CD4-positive, alpha-beta memory T cell (primary cell): Measurements from ENCODE around the gene SPANXD. TPM values are rescaled to one million over a fixed set of nuclear protein-coding genes. Genes with fewer than 3 reads are reported as not detected.
"Not testable (repeated sequence)": the region's sequence is repeated elsewhere in the genome, so short reads cannot be mapped to it uniquely, and the experiment has no call there.

Source experiments
- CTCF ChIA-PET: fragments of 350-600 bp; sonication (Branson Sonifier 250); formaldehyde crosslinking; loops from one replicate; lab custom pipeline; 2021; ENCODE audit warnings: inconsistent platforms; ENCODE audit not compliant: partially characterized antibody; lab: Charles Lee
- POLR2A ChIA-PET: fragments of 350-600 bp; sonication (Branson Sonifier 250); formaldehyde crosslinking; loops from one replicate; lab custom pipeline; 2021; ENCODE audit not compliant: partially characterized antibody; lab: Charles Lee
- DNase-seq, 5 donors: peaks; one replicate each; pipeline versions ENCODE4 v3.0.0 to v3.0.0-alpha.2; 2020 to 2022; ENCODE audit warnings: mixed read lengths in 1 of 5
- H3K27ac ChIP-seq: one replicate; pipeline ENCODE4 v1.7.0; 2013; ENCODE audit warnings: low read depth, low read length
- H3K27me3 ChIP-seq: 2 replicates; pipeline ENCODE4 v1.7.0; 2013; ENCODE audit warnings: mild to moderate bottlenecking, low read length, moderate library complexity; ENCODE audit not compliant: insufficient read depth
- H3K36me3 ChIP-seq: 2 replicates; pipeline ENCODE4 v1.7.0; 2013; ENCODE audit warnings: mild to moderate bottlenecking, low read length, moderate library complexity; ENCODE audit not compliant: insufficient read depth
- H3K4me1 ChIP-seq: 2 replicates; pipeline ENCODE4 v1.7.0; 2013; ENCODE audit warnings: mild to moderate bottlenecking, low read length, moderate library complexity; ENCODE audit not compliant: insufficient read depth
- H3K4me3 ChIP-seq, 2 donors: one replicate each; pipeline ENCODE4 v1.7.0; 2013; ENCODE audit warnings: low read length in 2 of 2, mild to moderate bottlenecking in 1 of 2
- H3K9me3 ChIP-seq, 2 donors: one replicate each; pipeline ENCODE4 v1.7.0; 2013; ENCODE audit warnings: low read length in 2 of 2, control low read depth in 1 of 2; ENCODE audit not compliant: control insufficient read depth in 1 of 2
- H3K27ac Mint-ChIP-seq, 7 donors: one replicate each; pipeline ENCODE4 v1.8.0; 2020 to 2021; ENCODE audit warnings: mixed read lengths in 7 of 7, mild to moderate bottlenecking in 6 of 7, inconsistent platforms in 3 of 7, moderate library complexity in 3 of 7
- H3K27me3 Mint-ChIP-seq, 2 donors: one replicate each; pipeline ENCODE4 v1.8.0; 2020 to 2021; ENCODE audit warnings: mixed read lengths in 2 of 2
- H3K36me3 Mint-ChIP-seq, 2 donors: one replicate each; pipeline ENCODE4 v1.8.0; 2020 to 2021; ENCODE audit warnings: mixed read lengths in 2 of 2, inconsistent platforms in 1 of 2, mild to moderate bottlenecking in 1 of 2
- H3K4me1 Mint-ChIP-seq, 4 donors: one replicate each; pipeline ENCODE4 v1.8.0; 2020 to 2021; ENCODE audit warnings: mixed read lengths in 4 of 4, mild to moderate bottlenecking in 1 of 4
- H3K4me3 Mint-ChIP-seq, 8 donors: one replicate each; pipeline ENCODE4 v1.8.0; 2020 to 2021; ENCODE audit warnings: mixed read lengths in 8 of 8, mild to moderate bottlenecking in 7 of 8, moderate library complexity in 6 of 8, inconsistent platforms in 3 of 8
- H3K9me3 Mint-ChIP-seq, 8 donors: one replicate each; pipeline ENCODE4 v1.8.0; 2020 to 2021; ENCODE audit warnings: mixed read lengths in 8 of 8, mild to moderate bottlenecking in 5 of 8, inconsistent platforms in 3 of 8, moderate library complexity in 1 of 8
- intact Hi-C: fragments of 100-400 bp; cut with micrococcal nuclease; formaldehyde crosslinking; loops from one replicate; pipeline ENCODE4 v1.15.1; 2023
- polyA plus RNA-seq, 2 donors: library from polyadenylated mRNA; unstranded; fragments of 300-500 nt; fragmentation: Illumina TruSeq; gene quantifications; one replicate each; pipeline ENCODE4 v1.2.3, GENCODE V29; 2021
- total RNA-seq, 2 experiments: library from RNA; stranded (reverse); gene quantifications; one replicate each; pipeline ENCODE4 v1.2.3, GENCODE V29; 2021

Gene SPANXD, protein sequence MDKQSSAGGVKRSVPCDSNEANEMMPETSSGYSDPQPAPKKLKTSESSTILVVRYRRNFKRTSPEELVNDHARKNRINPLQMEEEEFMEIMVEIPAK
- total RNA-seq (not detected), polyA plus RNA-seq (not detected)

DNA sequence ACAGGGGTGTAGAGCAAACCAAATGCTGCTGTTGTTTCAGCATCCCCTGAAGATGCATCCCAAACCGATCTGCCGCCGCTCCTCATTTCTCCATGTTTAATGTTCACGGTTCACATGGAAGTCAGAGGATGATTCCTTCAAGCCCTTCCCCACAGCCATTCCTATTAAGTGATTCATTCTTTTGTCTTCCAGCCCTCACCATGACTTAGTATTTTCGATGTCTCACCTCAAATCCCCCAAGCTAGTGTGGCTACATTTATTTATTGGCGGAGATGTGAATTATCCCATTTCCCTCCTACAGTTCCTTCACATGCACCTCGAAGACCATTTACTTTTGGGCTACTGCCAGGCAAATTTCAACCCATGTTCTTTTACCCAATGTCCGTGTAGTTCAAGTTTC is at the start of gene SPANXD:
Gene SPANXD (minus strand): TSS at position 101 of the 400 bp plus-strand sequence. CDS start 334 bp downstream, outside the sequence.
- not testable (repeated sequence) for H3K4me3 Mint-ChIP-seq

DNA sequence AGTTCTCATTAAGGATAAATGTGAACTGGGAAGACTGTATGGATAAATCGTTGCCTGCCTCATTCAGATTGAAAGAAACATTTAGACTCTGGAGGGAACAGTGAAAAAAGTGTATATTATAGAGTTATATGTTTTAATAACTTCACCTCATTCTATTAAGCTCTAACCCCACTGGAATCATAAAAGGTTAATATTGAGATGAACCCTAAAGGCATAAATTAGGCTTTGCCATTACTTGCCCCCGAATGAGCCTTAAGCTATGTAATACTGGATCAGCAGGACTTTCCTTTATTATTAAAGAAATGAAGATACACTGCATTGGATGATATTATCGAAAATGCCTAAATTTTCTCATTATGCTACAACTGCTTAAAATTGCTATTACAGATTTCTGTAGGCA is 44.1 kb upstream of the SPANXD start:
- Mint-ChIP-seq H3K27ac (no peak overlapping the region), H3K27me3 (no peaks in the 10 kb centered on the region), H3K4me1 (no peaks in the 10 kb centered on the region), H3K9me3 (peaks cover 0 to 7% (median under 1%) of the 10 kb centered on the region in 8 donors), H3K36me3 (no peaks in the 10 kb centered on the region), H3K4me3 (no peak overlapping the region)
- no peaks in the 10 kb centered on the region for H3K4me1 ChIP-seq
- ChIA-PET CTCF (no interaction called here), POLR2A (no interaction called here)
- intact Hi-C loops, result no loop called here
- no peak for DNase-seq
- H3K27ac ChIP-seq, result no peak overlapping the region
- no peaks in the 10 kb centered on the region for H3K9me3 ChIP-seq
- no peak overlapping the region for H3K4me3 ChIP-seq
- H3K36me3 ChIP-seq, result no peaks in the 10 kb centered on the region
- no peaks in the 10 kb centered on the region for H3K27me3 ChIP-seq

More for the DNA sequence above, at the start of gene SPANXD:
- H3K27ac Mint-ChIP-seq, H3K27me3 Mint-ChIP-seq, H3K9me3 ChIP-seq, intact Hi-C loops, H3K4me1 ChIP-seq, H3K27me3 ChIP-seq, H3K36me3 Mint-ChIP-seq, DNase-seq, H3K36me3 ChIP-seq, H3K27ac ChIP-seq, POLR2A ChIA-PET, CTCF ChIA-PET, H3K4me3 ChIP-seq, H3K9me3 Mint-ChIP-seq, H3K4me1 Mint-ChIP-seq: not testable (repeated sequence)

DNA sequence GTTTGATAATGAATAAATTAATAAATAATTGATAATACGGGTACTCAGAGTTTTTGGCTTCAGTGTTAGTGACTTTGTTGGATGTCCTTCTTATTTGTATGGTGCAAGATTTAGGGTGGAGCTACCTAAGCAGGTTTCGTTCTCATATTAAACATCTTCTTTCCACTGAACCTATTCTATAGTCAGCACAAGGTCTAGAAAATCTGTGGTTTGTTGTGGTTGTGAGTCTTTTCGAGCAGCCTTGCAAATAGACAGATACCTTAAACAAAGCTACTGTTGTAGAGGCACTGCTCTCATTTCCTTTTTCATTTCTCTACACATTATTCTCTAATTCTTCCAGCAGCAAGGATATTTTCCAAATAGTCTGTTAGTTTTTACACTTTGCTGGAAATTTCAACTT is 38.1 kb upstream of the SPANXD start:
- no peaks in the 10 kb centered on the region for H3K9me3 ChIP-seq
- POLR2A ChIA-PET, result no interaction called here
- H3K27me3 ChIP-seq, result no peaks in the 10 kb centered on the region
- Mint-ChIP-seq H3K4me1 (no peaks in the 10 kb centered on the region), H3K27ac (no peak overlapping the region), H3K27me3 (no peaks in the 10 kb centered on the region), H3K36me3 (no peaks in the 10 kb centered on the region), H3K4me3 (no peak overlapping the region), H3K9me3 (peaks cover 0 to 2% (median 0%) of the 10 kb centered on the region in 8 donors)
- CTCF ChIA-PET, result no interaction called here
- H3K36me3 ChIP-seq, result no peaks in the 10 kb centered on the region
- intact Hi-C loops, result no loop called here
- no peak overlapping the region for H3K4me3 ChIP-seq
- no peak overlapping the region for H3K27ac ChIP-seq
- no peaks in the 10 kb centered on the region for H3K4me1 ChIP-seq
- DNase-seq, result no peak

DNA sequence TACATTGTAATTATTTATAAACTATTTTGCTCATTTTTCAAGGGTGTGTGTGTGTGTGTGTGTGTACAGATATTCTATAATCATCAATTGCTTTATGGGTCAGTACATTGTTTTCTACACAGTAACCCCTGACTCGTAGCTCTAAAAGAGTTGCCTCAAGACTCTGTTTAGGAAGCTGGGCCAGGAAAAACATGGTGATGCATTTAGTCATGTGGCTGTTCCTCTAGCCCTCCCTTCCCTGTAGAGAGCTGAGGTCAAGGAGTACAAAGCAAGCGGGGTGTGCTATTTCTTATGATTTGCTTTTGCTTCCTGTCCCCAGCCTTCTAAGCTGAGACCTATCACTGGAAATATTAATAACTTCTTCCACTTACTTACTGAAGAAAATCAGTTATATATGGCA is 34.8 kb upstream of the SPANXD start:
- no peaks in the 10 kb centered on the region for H3K9me3 Mint-ChIP-seq
- no peak for DNase-seq
- Histone ChIP-seq H3K36me3 (no peaks in the 10 kb centered on the region), H3K27ac (no peak overlapping the region), H3K9me3 (no peaks in the 10 kb centered on the region), H3K27me3 (no peaks in the 10 kb centered on the region), H3K4me1 (no peaks in the 10 kb centered on the region), H3K4me3 (no peak overlapping the region)
- intact Hi-C loops, result no loop called here
- no peaks in the 10 kb centered on the region for H3K36me3 Mint-ChIP-seq
- H3K4me3 Mint-ChIP-seq, result no peak overlapping the region
- H3K27ac Mint-ChIP-seq, result no peak overlapping the region
- ChIA-PET CTCF (no interaction called here), POLR2A (no interaction called here)
- no peaks in the 10 kb centered on the region for H3K27me3 Mint-ChIP-seq
- H3K4me1 Mint-ChIP-seq, result no peaks in the 10 kb centered on the region

DNA sequence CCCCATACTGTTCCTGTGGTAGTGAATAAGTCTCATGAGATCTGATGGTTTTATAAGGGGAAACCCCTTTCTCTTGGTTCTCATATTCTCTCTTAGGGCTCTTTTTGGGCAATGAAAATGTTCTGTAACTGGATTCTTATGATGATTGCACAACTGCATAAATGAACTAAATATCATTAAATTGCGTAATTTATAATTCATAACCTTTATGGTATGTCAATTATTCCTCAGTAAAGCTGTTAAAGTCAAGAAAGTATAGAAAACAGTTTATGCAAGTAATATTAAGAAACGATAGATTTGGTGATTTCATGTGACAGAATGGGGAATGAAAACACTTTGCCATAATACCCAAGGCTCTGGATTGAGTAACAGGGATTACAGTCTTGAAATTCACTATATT is 33.5 kb upstream of the SPANXD start:
- Histone ChIP-seq H3K4me3 (no peak overlapping the region), H3K9me3 (no peaks in the 10 kb centered on the region), H3K27ac (no peak overlapping the region), H3K4me1 (no peaks in the 10 kb centered on the region), H3K27me3 (no peaks in the 10 kb centered on the region), H3K36me3 (no peaks in the 10 kb centered on the region)
- intact Hi-C loops, result no loop called here
- ChIA-PET POLR2A (no interaction called here), CTCF (no interaction called here)
- no peaks in the 10 kb centered on the region for H3K27me3 Mint-ChIP-seq
- H3K9me3 Mint-ChIP-seq, result no peaks in the 10 kb centered on the region
- no peaks in the 10 kb centered on the region for H3K36me3 Mint-ChIP-seq
- no peaks in the 10 kb centered on the region for H3K4me1 Mint-ChIP-seq
- H3K27ac Mint-ChIP-seq, result no peak overlapping the region
- no peak overlapping the region for H3K4me3 Mint-ChIP-seq
- no peak for DNase-seq

DNA sequence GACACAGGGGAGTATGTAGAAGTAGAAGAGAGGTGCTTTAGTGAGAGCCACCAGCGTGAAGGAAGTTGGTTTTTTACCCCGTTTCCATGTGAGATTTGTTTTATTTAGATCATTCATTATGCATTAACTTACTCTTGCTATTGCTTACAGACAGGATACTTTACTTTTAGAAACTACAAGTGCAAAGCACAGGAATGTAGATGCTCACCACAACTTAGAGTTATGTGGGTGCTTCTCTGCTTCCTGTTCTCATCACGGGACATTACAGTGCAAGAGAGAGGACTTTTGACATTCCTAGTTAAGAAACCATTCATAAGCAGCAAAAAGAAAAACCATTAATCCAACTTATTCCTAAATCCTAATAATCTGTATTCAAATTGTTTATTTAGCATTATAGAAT is 25.6 kb upstream of the SPANXD start:
- Histone ChIP-seq H3K27me3 (no peaks in the 10 kb centered on the region), H3K9me3 (no peaks in the 10 kb centered on the region), H3K27ac (no peak overlapping the region), H3K4me1 (no peaks in the 10 kb centered on the region), H3K36me3 (no peaks in the 10 kb centered on the region), H3K4me3 (no peak overlapping the region)
- intact Hi-C loops, result no loop called here
- Mint-ChIP-seq H3K9me3 (peaks cover 0 to 3% (median 0%) of the 10 kb centered on the region in 8 donors), H3K4me3 (no peak overlapping the region), H3K4me1 (no peaks in the 10 kb centered on the region), H3K36me3 (no peaks in the 10 kb centered on the region), H3K27ac (peak overlapping the region in 1 of 7 donors; percentile 37), H3K27me3 (no peaks in the 10 kb centered on the region)
- ChIA-PET POLR2A (no interaction called here), CTCF (no interaction called here)
- DNase-seq, result no peak

DNA sequence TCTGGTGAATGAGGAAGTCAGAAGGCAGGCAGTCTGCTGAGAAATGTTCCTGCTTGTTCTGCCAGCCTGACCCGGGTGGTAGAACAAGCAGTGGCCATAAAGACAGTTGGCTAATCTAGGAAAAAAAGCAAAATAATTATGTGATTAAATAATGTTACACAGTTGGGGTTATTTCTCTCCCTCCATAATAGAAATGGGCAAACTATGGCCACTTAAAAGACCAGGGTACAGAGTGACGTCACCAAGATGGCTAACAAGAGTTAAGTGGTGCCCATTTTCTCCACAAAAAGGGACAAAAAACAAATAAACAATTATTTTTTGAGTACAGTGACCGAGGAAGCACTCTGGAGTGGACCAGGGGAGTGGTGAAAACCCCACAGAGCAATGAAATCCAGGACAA is 16.1 kb upstream of the SPANXD start:
- H3K9me3 ChIP-seq, result no peaks in the 10 kb centered on the region
- H3K27me3 ChIP-seq, result no peaks in the 10 kb centered on the region
- Mint-ChIP-seq H3K27me3 (no peaks in the 10 kb centered on the region), H3K36me3 (no peaks in the 10 kb centered on the region), H3K9me3 (peaks cover 0 to 5% (median 0%) of the 10 kb centered on the region in 8 donors), H3K4me3 (no peak overlapping the region), H3K4me1 (no peaks in the 10 kb centered on the region), H3K27ac (no peak overlapping the region)
- H3K4me1 ChIP-seq, result no peaks in the 10 kb centered on the region
- intact Hi-C loops, result no loop called here
- no peak overlapping the region for H3K27ac ChIP-seq
- DNase-seq, result no peak
- POLR2A ChIA-PET, result no interaction called here
- H3K36me3 ChIP-seq, result no peaks in the 10 kb centered on the region
- H3K4me3 ChIP-seq, result no peak overlapping the region
- CTCF ChIA-PET, result no interaction called here

DNA sequence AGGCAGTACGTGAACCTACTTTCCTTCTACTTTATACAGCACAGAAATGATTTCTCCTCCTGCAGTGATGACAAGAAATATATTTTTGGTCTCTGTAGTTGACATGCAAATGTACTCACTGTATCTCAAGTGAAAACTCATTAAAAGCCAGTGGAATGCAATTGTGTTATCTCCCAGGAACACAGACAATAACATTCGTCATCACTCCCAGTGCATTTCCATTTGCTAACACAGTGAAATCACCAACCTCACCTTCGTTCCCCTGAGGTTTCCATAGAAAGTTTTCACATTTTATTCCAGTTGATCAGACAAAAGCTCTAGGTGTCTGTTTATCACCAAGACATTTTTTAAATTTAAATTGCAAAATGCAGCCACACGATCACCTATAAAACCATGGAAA is 2.5 kb upstream of the SPANXD start:
- H3K9me3 Mint-ChIP-seq, result peaks cover 0 to 3% (median 0%) of the 10 kb centered on the region in 8 donors
- ChIA-PET POLR2A (no interaction called here), CTCF (no interaction called here)
- Histone ChIP-seq H3K36me3 (no peaks in the 10 kb centered on the region), H3K27ac (no peak overlapping the region), H3K27me3 (no peaks in the 10 kb centered on the region), H3K9me3 (no peaks in the 10 kb centered on the region), H3K4me1 (no peaks in the 10 kb centered on the region), H3K4me3 (no peak overlapping the region)
- intact Hi-C loops, result no loop called here
- H3K4me1 Mint-ChIP-seq, result no peaks in the 10 kb centered on the region
- H3K27me3 Mint-ChIP-seq, result no peaks in the 10 kb centered on the region
- no peak overlapping the region for H3K4me3 Mint-ChIP-seq
- no peak overlapping the region for H3K27ac Mint-ChIP-seq
- H3K36me3 Mint-ChIP-seq, result no peaks in the 10 kb centered on the region
- no peak for DNase-seq
